ENCODE data around the gene CCR7. TPM values are rescaled to one million over a fixed set of nuclear protein-coding genes. Genes with fewer than 3 reads are reported as not detected.

The CCR7 gene
- total and polyA plus RNA-seq, 2 of the 8 experiments (the other 6 are each of a cell fraction or from before 2014, with no cell fraction given) = 0.12 to 0.17 TPM

GRCh38 chr17:40600486-40601046 is 35.3 kb upstream of the CCR7 start:
- H3K4me1 ChIP-seq (replicated peaks in 1 of 4; ENCODE audit: control insufficient read depth in 3 of 4, insufficient read depth in 4 of 4, low read length in 3 of 4) = peaks cover 0 to 3% (median 0%) of the 10 kb centered on the region in 4 experiments; a peak in 2 of 7 replicates
- ChIA-PET POLR2A (ENCODE audit: partially characterized antibody) (no interaction called here), CTCF (ENCODE audit: partially characterized antibody) (interaction anchor here (0.6 kb wide), 1 partner anchor 82 kb away, joined by 3 read pairs; no protein-coding TSS in a partner anchor)
- H3K27me3 ChIP-seq (replicated peaks in 1 of 4; ENCODE audit: control insufficient read depth in 3 of 4, extremely low read depth in 1 of 4, insufficient read depth in 3 of 4, low read length in 3 of 4) = no peaks in the 10 kb centered on the region; a peak in 1 of 7 replicates
- H4K5ac ChIP-seq (ENCODE audit: insufficient read length, low read depth, low read length) = no peak overlapping the region
- DNase-seq (ENCODE audit: low read depth in 1 of 2, low spot score in 2 of 2) (peak in 1 of 2 experiments; percentile 20), FAIRE-seq (peak; percentile 19)
- no peak overlapping the region for H4K91ac ChIP-seq (replicated peaks; ENCODE audit: insufficient read length, low read length)
- no peaks in the 10 kb centered on the region for H3K79me2 ChIP-seq (ENCODE audit: control insufficient read depth in 1 of 2, insufficient read depth in 2 of 2, low read length in 2 of 2)
- H4K8ac ChIP-seq (ENCODE audit: extremely low read depth, insufficient read depth, low read length) = no peak overlapping the region
- no peak overlapping the region for H3K14ac ChIP-seq (ENCODE audit: insufficient read length)
- no peak overlapping the region for H3K4me2 ChIP-seq (ENCODE audit: insufficient read depth in 1 of 2, low read depth in 2 of 2, low read length in 2 of 2)
- 81% methylated on average over 8 of the region's 8 CpGs; no CpG with 5 or more reads in 1 of the 2 experiments for WGBS, 2 experiments (ENCODE audit: extremely low coverage in 1 of 2, insufficient coverage in 1 of 2, insufficient read length in 1 of 2, insufficient replicate concordance in 2 of 2, low coverage in 1 of 2, low lambda C conversion rate in 2 of 2, missing lambda C conversion rate in 1 of 2)
- H2AFZ ChIP-seq (ENCODE audit: low read length) = no peak overlapping the region
- no peaks in the 10 kb centered on the region for H3K36me3 ChIP-seq (ENCODE audit: control insufficient read depth in 2 of 4, insufficient read depth in 4 of 4, low read length in 3 of 4)
- H2BK15ac ChIP-seq (ENCODE audit: low read length) = no peak overlapping the region
- no peak overlapping the region for H2BK12ac ChIP-seq (ENCODE audit: low read depth, low read length)
- no peak overlapping the region for H3K4ac ChIP-seq (replicated peaks; ENCODE audit: insufficient read length, low read depth, low read length)
- H3K4me3 ChIP-seq (ENCODE audit: extremely low read depth in 1 of 4, insufficient read depth in 2 of 4, low read depth in 3 of 4, low read length in 4 of 4) = no peak overlapping the region
- H3K9me3 ChIP-seq (ENCODE audit: insufficient read depth in 2 of 2, low read depth in 1 of 2, low read length in 1 of 2) = no peaks in the 10 kb centered on the region
- H3K9ac ChIP-seq (replicated peaks in 1 of 4; ENCODE audit: extremely low read depth in 1 of 4, low read depth in 3 of 4, low read length in 3 of 4) = no peak overlapping the region
- H3K23me2 ChIP-seq (ENCODE audit: low read depth, low read length) = no peaks in the 10 kb centered on the region
- H3K79me1 ChIP-seq (ENCODE audit: low read depth, low read length) = no peaks in the 10 kb centered on the region
- no peak overlapping the region for H2BK5ac ChIP-seq (ENCODE audit: low read depth, low read length)
- no peak overlapping the region for H2BK20ac ChIP-seq (ENCODE audit: low read length)
- H3K56ac ChIP-seq (replicated peaks; ENCODE audit: insufficient read length, low read depth, low read length) = no peak overlapping the region
- H3K23ac ChIP-seq (ENCODE audit: insufficient read length) = no peak overlapping the region
- H2BK120ac ChIP-seq (replicated peaks; ENCODE audit: low read depth, low read length) = no peak overlapping the region
- H3K27ac ChIP-seq (ENCODE audit: low read depth, low read length) = no peak overlapping the region
- H4K20me1 ChIP-seq (replicated peaks in 1 of 2; ENCODE audit: control insufficient read depth in 1 of 2, insufficient read depth in 2 of 2, low read length in 2 of 2) = no peaks in the 10 kb centered on the region
- no peak overlapping the region for H2AK5ac ChIP-seq (ENCODE audit: low read depth, low read length)
- H3K18ac ChIP-seq (ENCODE audit: extremely low read depth, low read length) = no peak overlapping the region
- TF ChIP-seq CHD2 (IDR thresholded peaks at IDR 0.05; ENCODE audit: low read length) = no peak
- no peak for TF ChIP-seq EGR1 (IDR thresholded peaks at IDR 0.05; ENCODE audit: borderline replicate concordance, low read depth, low read length)
- TF ChIP-seq RFX5 (IDR thresholded peaks at IDR 0.05; ENCODE audit: borderline replicate concordance, low read depth, low read length) = no peak
- TF ChIP-seq CTCF (IDR thresholded peaks at IDR 0.05; ENCODE audit: control extremely low read depth in 1 of 3, insufficient read depth in 1 of 3, low read depth in 1 of 3, low read length in 3 of 3) = no peak
- no peak for TF ChIP-seq CTBP2 (IDR thresholded peaks at IDR 0.05; ENCODE audit: borderline replicate concordance, insufficient read depth, insufficient read length, low read length)
- no peak for TF ChIP-seq SP4 (IDR thresholded peaks at IDR 0.05; ENCODE audit: low read length)
- TF ChIP-seq BRCA1 (IDR thresholded peaks at IDR 0.05; ENCODE audit: low read depth, low read length) = no peak
- no peak for TF ChIP-seq ATF3 (IDR thresholded peaks at IDR 0.05; ENCODE audit: insufficient read depth, low read depth, low read length)
- no peak for TF ChIP-seq CREB1 (IDR thresholded peaks at IDR 0.05)
- no peak for TF ChIP-seq SIX5 (IDR thresholded peaks at IDR 0.05; ENCODE audit: low read depth, low read length)
- no peak for TF ChIP-seq SIN3A (conservative IDR thresholded peaks at IDR 0.05 in 1 of 2, IDR thresholded peaks at IDR 0.05 in 1 of 2; ENCODE audit: low read depth in 1 of 2, low read length in 2 of 2)
